Measurements from ENCODE around the gene RHOBTB3.
"Not testable (repeated sequence)": the region's sequence is repeated elsewhere in the genome, so short reads cannot be mapped to it uniquely, and the experiment has no call there.

RHOBTB3 gene

DNA sequence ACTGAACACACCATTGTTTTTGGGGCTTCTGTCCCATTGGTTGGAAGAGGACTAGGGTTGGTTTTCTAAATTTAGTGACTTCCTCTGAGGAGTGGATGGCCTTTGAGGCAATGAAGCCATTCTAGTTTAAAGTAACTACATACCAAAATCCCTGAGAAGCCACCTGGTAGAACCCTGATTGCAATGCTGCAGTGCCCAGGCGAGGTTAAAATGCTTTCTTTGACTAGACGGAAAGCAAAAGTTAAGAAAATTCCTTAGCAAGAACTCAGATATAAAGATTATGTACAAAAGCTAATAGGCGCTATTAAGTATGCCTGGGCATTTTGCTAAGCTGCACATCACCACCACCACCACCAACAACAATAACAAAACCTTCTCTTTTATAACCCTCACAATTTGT is 70.8 kb downstream of the RHOBTB3 start:
- no peak for DNase-seq

DNA sequence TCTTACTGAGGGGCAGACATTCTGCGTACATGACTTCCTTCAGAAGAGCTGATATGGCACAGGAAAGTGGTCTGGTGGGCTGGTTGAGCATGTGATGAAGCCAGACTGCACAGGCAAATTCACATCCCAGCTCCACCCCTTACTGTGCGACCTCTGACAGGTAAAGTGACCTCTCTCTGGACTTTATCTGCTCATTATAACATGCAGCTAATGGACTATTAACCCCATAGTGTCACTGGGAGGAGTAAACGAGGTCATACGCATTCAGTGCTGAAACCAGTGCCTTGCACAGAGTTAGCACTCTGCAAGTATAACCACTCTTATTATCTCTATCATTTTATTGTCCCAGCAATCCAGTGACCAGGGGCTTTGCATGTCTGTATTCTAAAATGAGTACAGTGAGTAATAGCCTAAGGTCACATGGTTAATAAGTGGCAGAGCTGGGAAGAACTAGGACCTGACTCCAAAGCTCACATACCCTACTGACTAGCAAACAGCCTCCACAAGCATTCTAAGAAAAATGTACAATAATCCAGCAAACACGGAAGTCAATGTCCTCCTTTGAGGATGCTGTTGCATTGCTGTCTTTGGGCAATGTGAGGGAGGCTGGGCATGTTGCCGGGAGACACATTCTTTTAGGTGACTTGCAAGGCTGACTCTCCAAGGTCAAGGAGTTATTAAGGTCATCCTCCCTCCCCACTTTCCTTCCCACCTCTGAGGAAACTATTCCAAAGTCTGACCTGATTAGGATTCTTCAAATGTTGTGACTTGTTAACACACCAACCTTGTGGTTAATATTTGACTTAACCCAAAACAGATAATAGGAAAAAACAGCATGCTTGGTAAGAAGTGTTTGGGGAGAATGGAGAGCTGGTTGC is 72.4 kb downstream of the RHOBTB3 start:
- no peak for DNase-seq

DNA sequence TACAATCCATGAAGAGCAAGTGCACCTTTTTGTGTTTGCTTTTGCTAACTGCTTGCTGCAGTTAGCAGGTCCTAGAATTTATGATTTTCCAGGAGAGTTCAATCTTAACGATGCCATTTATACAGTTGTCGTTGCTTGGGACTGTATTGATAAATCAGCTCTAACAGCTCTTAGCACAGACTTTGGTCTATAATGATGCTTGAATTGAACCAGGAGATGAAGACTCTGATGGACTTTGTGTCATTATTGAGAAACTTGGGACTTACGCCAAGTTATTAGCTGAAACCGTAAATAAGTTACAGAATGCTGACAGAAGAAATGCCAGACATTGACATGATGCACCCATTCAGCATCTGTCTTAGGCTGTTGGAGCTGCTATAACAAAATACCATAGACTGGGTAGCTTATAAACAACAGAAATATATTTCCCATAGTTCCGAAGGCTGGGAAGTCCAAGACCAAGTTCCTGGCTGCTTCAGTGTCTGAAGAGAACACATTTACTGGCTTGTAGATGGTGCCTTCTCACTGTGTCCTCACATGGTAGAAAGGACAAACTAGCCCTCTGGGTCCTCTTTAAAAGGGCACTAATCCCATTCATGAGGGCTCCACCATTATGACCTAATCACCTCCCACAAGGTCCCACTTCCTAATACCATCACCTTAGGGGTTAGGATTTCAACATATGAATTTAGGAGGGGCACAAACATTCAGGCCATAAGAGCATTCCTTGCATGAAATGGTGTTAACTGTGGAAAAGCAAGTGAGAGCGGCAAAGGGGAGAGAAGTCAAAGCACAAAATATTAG is 73.8 kb downstream of the RHOBTB3 start:
- DNase-seq = no peak

- no peak for DNase-seq
Observed at GRCh38 chr5:95806687-95807086, 75.6 kb downstream of the RHOBTB3 start.

- DNase-seq = no peak
Observed at GRCh38 chr5:95808013-95808685, 77.0 kb downstream of the RHOBTB3 start.

GRCh38 chr5:95808686-95809413 is 77.7 kb downstream of the RHOBTB3 start:
- DNase-seq = peak; percentile 59 to 87 (median 74)

- no peak for DNase-seq
Observed at GRCh38 chr5:95809414-95809960, 78.4 kb downstream of the RHOBTB3 start.

DNA sequence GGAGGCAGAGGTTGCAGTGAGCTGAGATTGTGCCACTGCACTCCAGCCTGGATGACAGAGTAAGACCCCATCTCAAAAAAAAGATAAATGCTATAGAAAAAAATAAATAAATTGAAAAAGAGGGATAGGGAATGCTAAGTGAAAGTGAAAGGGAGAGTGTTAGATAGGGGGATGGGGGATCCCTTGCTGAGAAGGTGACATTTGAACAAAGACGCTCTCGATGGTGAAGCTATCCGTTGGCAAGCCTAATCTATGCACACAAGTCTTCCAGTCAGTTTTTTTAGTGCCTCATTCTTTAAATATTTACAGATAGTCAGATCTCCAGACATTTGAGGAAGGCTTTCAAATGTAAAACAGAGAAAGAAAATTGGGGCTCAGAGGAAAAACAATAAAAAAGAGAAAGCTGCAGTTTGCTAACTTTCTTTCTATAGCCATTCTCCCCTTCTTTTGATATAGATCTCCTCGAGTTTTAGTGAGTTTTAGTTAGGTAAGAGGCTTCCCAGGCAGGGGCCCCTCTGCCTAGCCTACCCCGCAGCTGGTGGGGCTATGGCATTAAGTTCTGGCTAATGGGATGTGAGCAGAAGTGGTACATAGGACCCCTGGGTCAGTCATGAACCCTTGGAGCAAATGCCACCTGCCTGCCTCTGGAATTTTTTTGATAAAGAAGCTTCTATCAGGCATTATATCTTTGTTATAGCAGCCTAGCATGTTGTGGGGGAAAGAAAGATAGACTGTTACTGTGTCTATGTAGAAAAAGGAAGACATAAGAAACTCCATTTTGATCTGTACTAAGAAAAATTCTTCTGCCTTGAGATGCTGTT is 79.4 kb downstream of the RHOBTB3 start:
- DNase-seq = no peak

DNA sequence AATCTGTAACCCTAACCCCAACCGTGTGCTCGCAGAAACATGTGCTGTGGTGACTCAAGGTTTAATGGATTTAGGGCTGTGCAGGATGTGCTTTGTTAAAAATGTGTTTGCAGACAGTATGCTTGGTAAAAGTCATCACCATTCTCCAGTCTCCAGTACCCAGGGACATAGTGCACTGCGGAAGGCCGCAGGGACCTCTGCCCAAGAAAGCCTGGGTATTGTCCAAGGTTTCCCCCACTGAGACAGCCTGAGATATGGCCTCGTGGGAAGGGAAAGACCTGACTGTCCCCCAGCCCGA is 79.9 kb downstream of the RHOBTB3 start:
- not testable (repeated sequence) for DNase-seq

GRCh38 chr5:95811461-95812073 is 80.4 kb downstream of the RHOBTB3 start:
- DNase-seq = not testable (repeated sequence)

DNA sequence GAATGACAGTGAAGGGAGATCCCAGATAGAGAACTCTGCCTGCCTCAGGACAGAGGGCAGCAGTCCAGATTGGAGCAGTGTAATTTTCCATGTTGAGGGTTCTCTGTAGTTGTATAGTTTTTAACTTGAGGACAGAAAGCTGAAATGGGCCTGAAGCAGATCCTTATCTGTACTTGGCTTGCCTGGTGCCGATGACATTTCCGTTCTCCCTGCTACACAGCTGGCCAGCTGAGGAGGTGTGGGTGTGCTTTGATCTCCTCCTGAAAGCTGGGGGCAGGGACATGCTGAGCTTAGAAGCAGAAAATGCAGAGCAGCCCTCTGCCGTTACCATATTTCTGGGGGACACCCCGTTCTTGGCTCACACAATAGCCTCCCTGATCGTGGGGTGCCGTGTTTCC is 80.9 kb downstream of the RHOBTB3 start:
- DNase-seq = peak in 1 of 5 donors; percentile 44

DNA sequence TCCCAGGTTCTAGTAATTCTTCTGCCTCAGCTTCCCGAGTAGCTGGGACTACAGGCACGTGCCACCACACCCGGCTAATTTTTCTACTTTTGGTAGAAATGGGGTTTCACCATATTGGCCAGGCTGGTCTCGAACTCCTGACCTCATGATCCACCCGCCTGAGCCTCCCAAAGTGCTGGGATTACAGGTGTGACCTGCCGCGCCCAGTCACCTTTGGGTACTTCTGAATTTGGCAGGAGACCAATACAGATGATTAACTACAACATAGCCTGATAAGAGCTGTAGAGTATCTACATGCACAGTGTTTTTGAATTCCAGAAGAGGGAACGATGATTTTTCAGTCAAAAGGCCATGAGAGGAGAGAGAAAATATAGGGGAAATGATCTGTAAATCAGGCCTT is 81.9 kb downstream of the RHOBTB3 start:
- not testable (repeated sequence) for DNase-seq

DNA sequence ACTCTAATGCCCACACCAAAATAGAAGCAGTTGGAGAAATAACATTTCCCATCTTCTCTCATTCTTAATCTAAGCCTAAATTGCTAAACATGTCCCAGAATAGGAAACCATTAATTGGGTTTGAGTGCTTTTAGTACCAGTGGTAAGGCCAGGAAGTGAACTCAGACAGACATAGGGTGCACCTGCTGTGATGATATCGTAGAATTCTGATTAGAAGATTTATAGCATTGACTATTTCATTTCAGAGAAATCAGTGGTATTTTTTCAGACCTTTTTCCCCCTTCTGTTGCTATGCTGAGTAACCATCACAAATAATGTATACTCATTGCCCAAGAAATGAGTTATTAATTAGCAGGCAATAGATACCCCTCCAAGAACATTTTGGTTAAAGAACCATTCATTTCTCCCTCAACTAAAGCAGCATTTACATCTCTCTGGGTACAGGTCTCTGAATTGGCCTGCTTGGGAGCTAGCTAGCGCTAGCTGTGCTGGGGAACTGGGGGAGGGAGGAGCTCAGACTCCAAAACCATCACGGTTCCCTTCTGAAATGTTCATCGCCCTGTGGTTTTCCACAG is 84.1 kb downstream of the RHOBTB3 start:
- no peak for DNase-seq

DNA sequence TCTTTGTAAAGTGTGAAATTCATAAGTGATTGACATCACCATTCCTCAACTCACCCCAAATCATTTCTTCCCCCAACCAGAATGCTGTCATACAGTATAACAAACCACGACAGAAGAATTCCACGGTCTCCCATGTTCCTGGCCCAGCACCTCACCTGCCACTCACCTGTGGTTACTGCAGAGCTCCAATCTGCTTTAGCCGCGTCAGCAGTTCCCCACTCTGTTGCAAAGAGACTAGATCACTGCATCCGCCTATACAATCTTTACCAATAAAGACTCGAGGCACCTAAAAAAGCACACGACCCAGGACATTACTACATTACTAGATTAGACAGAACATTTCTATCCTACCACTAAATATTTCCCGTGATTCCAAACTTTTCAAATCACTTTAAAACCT is 85.2 kb downstream of the RHOBTB3 start:
- no peak for DNase-seq

- DNase-seq = no peak
Observed at GRCh38 chr5:95816776-95817175, 85.6 kb downstream of the RHOBTB3 start.

GRCh38 chr5:95817430-95817829 is 86.3 kb downstream of the RHOBTB3 start:
- peak in 1 of 5 donors; percentile 20 for DNase-seq

DNA sequence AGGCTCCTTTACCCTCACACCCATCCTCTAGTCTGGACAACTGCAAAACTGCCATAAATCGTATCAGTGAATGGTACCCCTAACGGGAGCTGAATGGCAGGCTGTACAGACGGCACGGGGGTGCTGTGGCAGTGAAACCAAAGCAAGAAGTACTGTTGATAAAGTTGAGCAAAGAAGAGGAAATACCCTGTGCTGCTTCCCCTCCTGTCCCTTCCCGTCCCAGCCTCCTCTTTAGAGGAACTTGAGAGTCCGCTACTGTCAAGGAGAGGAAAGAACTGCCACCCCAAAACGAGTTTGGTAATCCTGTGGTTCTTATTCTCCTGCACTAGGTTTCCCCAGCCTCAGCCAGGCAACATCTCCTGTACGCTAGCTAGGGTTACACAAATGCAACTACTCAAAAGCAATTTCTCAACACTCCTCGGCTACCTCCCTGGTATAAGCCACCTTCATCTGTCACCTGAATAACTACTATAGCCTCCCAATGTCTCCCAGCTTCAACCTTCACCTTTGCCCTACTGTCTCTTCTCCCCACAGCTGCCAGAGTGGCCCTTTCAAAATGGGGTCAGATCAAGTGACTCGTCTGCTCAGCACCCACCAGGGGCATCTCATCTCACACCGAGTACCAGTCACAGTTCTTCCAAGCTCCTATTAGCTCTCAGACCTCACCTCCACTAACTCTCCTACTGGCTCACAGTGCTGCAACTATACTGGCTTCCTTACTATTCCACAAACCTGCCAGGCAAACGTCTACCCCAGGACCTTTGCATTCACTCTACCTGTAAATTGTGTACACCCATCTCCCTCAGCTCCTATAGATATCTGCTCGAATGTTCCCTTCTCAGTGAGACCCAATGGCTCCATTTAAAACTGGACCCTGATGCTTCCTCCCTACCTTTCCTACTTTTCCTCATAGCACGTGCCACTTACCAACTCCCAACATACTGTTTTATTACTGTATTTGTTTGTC is 87.3 kb downstream of the RHOBTB3 start:
- peak in 1 of 5 donors; percentile 32 for DNase-seq

- peak in 1 of 5 donors; percentile 35 for DNase-seq
Observed at GRCh38 chr5:95821110-95822021, 90.2 kb downstream of the RHOBTB3 start.

Data from T-helper 1 cell (primary cell).